Left colon (tissue), 2 donors: ENCODE measurements around the gene USP31. TPM values are rescaled to one million over a fixed set of nuclear protein-coding genes. Genes with fewer than 3 reads are reported as not detected.
"Not testable (repeated sequence)": the region's sequence is repeated elsewhere in the genome, so short reads cannot be mapped to it uniquely, and the experiment has no call there.

Experiments
- ATAC-seq: fragments of 200-7000 bp; cut with Tn5 transposase; one replicate; pipeline ENCODE4 v1.9.1; 2020; ENCODE audit warnings: mild to moderate bottlenecking, moderate library complexity
- DNase-seq, 2 donors: peaks; one replicate each; pipeline ENCODE4 v3.0.0-alpha.2; 2020
- intact Hi-C, 2 donors: fragments of 100-400 bp; cut with DNase I in 1 of 2; cut with micrococcal nuclease in 1 of 2; formaldehyde crosslinking; loops; one replicate each; pipeline versions ENCODE4 v1.11.2 to v1.14.0; 2022; cut with DNase I, micrococcal nuclease
- total RNA-seq, 2 donors: library from RNA; stranded (reverse); fragmentation: NEBNext Ultra II Directional; extraction: Animal tissue kit (Norgen Biotek cat#: 25700); gene quantifications; one replicate each; pipeline ENCODE4 v1.2.1, GENCODE V29; 2021
- donor health status: DM: no; HTN: no; CAD: no.
- donor health status: DM: yes; HTN: yes; CAD: no.

USP31 gene
- total RNA-seq, 2 donors from 2014 or later: 5.8 to 7.5 TPM

DNA sequence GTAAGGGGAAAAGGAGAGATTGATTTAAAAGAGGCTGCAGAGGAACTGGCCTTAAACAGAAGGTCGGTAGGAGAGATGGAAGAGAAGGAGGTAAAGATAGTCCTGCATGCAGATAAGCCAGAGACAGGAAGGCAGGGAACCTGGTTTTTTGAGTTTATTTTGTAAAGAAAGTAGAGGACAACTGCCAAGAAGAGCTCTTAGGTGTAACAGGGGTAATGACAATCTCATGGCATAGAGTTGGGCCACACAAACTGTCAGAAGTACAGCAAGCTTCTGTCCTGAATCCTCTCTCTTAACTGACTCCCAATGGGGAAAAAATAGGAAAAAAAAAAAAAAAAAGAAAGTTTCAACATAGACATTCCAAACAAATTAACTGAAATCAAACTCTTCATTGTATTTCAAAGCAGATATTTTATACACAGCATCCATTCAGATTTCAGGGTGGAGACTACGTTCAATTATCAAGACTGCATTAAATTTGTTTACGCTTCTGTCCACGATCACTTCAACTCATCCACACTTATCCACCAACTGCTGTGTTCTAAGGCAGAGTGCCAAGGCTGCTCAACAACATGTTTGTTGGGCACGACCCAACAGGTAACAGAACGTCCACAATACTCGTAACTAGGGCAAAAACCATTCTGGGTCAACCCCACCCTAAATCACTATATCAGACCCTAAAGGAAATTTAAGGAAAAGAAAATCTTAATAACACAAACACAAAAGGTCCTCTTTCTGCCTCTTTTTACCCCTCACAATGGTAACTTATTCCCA lies 34.9 kb downstream of the USP31 start:
- ATAC-seq: peak; percentile 31
- intact Hi-C loops: no loop called here
- no peak for DNase-seq

DNA sequence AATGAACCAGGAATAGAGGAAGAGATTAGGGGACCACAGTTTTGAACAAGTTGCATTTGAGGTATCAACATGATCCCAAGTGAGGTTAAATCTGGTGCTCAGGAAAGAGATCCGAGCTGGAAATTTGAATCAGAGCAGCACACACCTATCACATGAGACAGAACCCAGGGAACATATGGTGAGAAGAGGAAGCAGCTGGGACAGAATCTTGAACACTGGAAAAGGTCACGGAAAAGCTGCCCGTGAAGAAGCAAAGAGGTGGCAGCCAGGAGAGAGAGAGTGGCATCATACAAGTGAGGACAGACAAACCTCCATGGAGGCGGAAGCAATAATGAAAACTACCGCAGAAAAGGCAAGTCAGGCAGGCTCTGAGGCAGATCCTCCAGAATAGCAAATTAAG lies 36.1 kb downstream of the USP31 start:
- intact Hi-C loops: no loop called here
- ATAC-seq (no peak), DNase-seq (no peak)

DNA sequence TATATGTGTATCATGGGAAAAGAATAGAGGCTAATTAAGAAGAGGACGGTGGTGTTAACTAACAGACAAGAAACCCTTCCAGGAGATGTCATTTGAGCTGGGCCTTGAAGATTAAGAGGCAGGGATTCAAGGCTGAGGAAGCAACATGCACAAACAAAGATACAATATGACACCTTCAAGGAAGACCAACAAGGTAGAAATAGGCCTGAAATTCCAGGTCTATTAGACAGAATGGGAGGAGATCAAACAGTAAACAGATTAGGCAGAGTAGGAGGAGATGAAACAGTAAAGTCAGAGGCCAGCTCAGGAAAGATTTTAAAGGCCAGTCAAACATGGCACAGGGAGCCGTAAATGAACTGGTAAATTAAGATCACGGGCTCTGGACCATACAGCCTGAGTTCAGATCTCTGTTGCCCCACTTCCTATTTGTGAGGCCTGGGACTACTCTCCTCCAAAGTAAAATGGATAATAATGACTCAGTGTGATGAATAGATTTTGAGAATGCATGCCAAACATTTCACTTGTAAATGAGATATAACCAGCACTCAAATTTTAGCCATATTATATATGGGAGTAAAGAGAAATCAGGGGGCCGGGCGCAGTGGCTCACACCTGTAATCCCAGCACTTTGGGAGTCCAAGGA lies 38.9 kb downstream of the USP31 start:
- no peak for DNase-seq
- no peak for ATAC-seq
- intact Hi-C loops: no loop called here

DNA sequence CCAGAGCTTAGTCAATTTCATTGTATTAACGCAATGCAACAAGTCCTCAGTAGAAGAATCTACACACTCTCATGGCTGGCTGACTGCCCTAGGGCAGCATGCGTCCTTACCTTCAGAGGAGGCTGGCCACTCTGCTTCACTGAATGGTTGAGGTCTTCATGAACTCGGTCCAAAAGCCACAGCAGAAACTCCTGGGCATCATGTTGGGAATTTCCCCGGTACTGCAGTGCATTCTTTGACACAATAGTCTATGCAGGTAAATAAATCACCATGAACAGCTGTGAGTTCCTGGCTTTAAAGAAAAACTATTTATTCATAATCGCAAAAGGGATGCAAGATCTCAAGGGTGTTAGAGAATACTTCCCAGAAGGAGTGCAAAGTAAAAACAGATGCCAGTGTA lies 41.3 kb downstream of the USP31 start:
- intact Hi-C loops: no loop called here
- ATAC-seq (no peak), DNase-seq (no peak)

DNA sequence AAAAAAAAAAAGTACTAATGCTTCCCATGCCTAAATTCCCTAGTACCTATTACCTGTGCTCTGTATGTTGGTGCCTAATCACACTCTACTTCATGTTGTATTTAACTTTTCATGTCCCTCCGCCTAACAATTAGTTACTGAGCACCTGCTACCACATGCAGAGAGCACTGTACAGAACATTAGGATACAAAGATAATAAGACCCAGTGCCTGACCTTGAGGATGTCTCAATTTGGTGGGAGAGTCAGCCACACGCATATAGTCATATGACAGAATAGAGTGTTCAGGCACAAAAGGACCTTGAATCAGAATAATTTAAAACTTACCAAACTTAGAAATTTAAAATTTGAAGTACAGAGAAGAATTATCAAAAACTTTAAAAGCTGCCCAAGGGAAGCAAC lies 42.1 kb downstream of the USP31 start:
- intact Hi-C loops: no loop called here
- no peak for DNase-seq
- no peak for ATAC-seq

DNA sequence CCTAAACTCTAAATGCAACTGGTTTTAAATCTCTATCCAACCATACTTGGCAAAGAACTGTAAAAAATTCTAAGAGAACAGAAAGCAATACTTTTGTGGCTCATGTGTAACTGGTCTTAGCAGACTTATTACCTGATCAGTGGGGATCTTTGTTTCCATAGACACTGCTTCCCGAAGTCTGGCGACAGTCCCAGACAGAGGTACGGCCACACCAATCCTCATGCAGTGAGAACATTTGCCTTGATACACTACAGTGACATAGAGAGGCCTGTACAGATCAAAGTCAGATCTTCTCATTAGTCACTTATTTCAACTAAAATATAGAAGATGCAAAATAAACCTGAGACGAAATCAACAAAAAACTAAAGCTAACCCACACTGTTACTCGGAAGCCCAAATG lies 43.9 kb downstream of the USP31 start:
- DNase-seq (peak in 1 of 2 donors; percentile 22), ATAC-seq (peak; percentile 77)
- intact Hi-C loops: no loop called here

DNA sequence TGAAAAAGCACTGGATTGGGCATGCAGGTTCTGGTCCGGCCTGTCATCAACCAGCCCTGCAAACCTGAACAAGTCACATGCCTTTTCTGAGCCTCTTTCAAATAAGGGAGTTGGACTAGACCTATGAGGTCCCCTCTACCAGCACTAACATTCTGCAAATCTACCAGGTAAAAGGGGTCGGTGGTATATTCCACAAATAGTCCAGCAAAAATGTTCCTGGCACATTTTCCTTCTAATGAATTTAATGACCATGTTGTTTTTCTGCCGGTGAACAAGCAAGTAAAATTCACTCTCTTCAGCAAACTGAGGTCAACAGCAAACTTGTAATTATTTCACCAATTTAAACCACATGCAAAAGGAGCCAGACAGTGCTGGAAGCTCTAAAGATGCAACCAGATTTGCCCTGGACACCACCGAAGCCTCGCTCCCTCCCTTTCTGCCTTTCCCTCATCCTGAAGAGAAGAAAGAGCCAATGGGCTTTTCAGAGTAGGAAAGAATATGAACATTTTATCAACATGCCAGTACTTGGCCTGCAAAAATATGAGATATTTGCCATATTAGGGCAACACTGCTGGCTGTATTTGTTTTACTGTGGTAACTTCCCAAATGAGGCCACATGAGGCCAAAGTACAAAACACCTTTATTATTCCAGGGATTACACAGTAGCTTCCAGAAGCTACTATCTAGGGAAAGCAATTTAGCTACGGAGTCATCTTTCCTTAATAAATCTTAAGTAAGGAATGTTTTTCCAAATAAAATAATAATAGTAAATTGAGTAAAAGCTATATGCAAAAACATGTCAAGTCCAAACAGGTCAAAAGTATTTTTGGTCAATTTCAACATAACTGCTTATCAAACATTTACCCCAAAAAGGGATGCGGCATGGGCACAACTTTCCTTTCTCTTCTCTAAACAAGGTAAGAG lies 45.0 kb downstream of the USP31 start:
- intact Hi-C loops: no loop called here
- ATAC-seq (peak; percentile 97), DNase-seq (no peak)

DNA sequence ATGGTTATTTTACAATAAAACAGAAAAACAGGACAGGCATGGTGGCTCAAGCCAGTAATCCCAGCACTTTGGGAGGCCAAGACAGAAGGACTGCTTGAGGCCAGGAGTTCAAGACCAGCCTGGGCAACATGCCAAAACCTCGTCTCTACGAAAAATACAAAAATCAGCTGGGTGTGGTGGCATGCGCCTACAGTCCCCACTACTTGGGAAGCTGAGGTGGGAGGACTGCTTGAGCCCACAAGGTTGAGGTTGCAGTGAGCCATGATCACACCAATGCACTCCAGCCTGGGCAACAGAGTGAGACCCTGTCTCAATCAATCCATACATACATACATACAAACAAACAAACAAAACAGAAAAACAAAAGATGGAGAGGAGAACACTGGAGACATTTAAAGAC lies 45.6 kb downstream of the USP31 start:
- ATAC-seq (no peak), DNase-seq (no peak)
- intact Hi-C loops: no loop called here

DNA sequence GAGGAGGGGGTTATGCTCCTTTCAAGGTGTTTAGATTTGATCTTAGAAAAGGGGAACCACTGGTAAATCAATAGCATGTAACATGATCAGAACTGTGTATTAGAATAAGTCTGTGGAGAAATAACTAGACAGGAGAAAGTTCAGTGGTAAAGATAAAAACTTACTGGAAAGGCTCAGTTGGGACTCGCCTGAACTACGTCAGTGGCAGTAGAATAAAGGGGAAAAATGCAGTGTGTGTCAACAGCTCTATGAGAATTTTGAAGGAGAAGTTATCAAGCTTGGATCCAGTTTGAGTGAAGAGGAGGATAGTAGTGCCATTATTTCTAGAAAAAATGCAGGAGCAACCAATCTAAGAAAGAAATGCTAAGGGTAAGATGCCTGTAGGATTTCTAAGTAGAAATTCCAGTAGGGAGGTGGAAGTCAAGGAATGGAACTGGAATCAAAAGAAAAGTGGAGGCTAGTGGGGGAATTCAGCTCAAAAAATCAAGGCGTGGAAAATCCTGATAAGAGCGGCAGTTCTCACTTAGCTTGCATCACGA lies 48.2 kb downstream of the USP31 start:
- no peak for DNase-seq
- intact Hi-C loops: no loop called here
- no peak for ATAC-seq

DNA sequence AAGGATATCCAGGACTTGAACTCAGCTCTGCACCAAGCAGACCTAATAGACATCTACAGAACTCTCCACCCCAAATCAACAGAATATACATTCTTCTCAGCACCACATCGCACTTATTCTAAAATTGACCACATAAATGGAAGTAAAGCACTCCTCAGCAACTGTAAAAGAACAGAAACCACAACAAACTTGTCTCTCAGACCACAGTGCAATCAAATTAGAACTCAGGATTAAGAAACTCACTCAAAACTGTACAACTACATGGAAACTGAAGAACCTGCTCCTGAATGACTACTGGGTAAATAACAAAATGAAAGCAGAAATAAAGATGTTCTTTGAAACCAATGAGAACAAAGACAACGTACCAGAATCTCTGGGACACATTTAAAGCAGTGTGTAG lies 52.8 kb downstream of the USP31 start:
- ATAC-seq, DNase-seq, intact Hi-C loops: not testable (repeated sequence)

DNA sequence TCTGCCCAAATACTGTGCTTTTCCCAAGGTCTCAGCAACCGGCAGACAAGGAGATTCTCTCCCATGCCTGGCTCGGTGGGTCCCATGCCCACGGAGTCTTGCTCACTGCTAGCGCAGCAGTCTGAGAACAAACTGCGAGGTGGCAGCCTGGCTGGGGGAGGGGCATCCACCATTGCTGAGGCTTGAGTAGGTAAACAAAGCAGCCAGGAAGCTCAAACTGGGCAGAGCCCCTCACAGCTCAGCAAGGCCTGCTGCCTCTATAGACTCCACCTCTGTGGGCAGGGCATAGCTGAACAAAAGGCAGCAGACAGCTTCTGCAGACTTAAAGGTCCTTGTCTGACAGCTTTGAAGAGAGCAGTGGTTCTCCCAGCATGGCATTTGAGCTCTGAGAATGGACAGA lies 55.1 kb downstream of the USP31 start:
- DNase-seq, ATAC-seq, intact Hi-C loops: not testable (repeated sequence)

DNA sequence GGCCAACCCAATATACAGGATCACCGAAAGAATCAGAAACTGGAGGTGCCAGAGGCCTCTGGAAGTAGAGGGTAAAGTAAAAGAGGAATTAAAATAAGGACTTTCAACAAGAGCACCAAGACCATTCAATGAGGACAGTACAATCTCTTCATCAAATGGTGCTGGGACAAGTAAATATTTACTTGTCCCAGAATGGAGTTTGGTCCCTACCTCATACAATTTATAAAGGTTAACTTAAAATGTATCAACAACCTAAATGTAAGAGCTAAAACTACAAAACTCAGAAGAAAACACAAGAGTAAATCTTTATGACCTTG lies 56.5 kb downstream of the USP31 start:
- ATAC-seq: no peak
- intact Hi-C loops: no loop called here
- no peak for DNase-seq

DNA sequence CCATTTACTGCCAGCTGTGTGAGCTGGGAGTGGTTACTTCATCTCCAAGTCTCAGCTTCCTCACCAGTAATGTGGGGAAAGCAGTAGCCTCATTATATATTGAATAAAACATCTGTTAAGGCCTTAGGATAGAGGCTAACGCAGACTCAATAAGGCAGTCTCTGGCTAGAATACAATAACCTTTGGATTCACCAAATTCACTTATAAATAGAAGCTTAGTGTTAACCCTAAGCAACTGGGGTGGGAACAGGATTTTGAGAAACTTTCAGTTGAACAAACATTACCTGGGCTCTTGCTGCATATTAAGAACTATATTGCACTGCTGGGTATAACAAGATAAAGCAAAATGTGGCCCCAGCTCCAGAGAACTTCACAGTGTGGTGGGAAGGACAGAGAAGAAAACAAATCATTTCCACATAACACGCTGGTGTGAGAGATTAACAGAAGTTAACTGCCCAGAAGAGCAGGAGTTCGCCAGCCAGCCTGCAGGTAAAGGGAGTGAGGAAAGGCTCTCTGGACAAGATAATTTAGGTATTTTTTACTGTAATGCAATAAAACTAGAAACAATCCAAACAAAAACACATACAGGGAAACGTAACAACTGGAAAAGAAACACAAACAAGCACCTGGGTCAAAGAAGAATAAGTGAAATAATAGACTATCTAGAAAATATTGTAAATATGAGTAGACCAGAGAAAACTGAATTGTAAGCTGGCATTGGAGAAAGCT lies 57.0 kb downstream of the USP31 start:
- ATAC-seq (no peak), DNase-seq (no peak)
- intact Hi-C loops: no loop called here

DNA sequence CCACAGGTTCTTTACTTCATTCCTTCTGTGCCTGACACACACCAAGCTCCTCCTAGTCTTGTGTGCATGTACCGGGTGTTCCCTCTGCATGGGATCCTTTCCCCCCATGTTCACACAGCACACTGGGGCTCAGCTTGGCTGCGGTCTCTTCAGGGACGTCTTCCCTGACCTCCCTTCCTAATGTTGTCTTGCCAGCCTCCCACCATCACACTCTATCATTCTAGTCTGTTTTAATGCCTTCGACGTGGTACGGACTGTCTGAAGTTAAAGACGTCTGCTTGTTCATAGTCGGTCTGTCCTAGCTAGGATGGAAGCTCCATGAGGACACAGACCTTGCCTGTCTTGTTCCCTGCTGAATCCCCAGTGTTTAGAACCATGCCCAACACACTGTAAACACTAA lies 60.1 kb downstream of the USP31 start:
- DNase-seq (no peak), ATAC-seq (no peak)
- intact Hi-C loops: no loop called here

DNA sequence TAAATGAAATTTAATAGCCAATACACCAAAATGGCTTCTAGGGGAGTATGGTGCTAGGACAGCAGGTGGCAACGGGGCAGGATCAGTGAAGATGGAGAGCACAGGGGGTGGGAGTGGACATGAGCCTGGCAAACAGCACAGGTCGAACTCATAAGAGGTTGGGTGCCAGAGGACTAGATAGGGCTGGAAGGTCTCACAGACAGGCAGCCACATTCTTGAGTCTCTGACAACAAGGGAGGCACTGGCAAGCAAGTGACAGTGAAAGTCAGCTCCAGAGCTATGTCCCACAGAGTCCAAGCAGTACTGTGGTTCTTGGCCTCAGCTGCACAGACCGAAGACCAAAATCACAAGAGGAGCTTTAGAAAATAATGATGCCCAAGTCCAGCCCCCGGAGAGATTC lies 61.2 kb downstream of the USP31 start:
- DNase-seq (no peak), ATAC-seq (no peak)
- intact Hi-C loops: no loop called here

DNA sequence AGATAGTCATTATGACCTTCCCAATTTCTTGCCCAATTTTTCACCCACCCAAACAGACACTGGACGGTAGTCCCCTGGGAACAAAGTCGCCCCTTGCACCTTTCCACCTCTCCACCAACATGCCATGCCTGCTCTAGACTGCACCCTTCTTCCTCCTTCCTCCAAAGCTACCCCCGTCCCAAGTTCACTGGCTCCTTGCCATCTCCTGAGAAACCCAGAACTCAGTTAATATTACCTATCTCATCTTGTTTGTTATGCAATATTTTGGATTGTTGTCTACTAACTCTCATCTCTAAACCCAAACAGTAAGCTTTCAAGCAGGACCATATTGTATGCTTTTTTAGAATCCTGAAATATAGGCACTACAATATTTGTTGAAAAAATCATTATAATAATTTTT lies 63.3 kb downstream of the USP31 start:
- intact Hi-C loops: no loop called here
- DNase-seq (no peak), ATAC-seq (no peak)

DNA sequence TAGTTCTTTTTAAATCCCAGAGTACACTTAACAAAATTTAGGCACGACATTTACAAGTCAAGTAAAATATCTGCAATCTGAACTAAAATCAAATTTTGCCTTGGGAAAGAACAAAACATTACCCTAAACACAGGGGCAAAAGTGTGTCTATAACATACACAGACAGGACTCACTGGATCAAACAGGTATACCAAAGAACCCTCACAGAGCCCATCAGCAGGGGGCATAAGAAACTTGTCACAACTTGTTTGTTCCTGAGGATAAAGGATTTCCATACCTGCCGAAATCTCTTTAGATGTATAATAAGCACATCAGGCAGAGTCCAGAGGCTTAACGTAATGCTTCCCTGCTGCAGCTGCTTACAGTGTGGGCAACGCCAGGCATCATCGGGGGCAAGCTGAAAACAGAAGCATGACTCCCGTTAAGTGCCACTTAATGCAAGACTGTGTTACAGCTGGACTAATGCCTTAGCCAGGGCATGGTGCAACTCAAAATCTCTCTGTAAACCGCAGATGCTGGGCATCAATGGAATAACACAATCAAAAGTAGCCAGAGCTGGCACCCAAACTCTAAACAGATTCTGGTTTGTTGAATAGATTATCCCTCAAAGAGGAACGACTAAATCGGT lies 67.0 kb downstream of the USP31 start:
- DNase-seq: no peak
- ATAC-seq: no peak
- intact Hi-C loops: no loop called here

DNA sequence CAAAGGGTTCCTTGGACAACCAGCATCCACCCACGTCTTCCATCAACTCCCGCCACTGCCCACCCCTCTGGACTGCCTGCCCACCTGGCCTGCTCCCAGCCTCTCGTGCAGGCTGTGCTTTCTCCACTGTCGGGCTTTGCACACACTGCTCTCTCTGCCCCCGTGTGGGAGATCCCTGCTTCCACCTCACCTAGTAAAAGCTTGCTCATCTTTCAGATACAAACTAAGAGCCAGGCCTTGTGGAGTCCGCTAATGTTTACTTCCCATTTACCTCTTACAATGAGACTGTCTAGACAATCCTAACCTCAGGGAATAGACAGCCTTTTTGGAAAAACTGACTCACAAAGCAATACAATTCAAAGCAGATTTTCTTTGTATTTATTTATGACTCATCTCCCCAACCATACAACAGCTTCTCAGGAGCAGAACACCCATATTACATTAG lies 67.6 kb downstream of the USP31 start:
- DNase-seq (no peak), ATAC-seq (no peak)
- intact Hi-C loops: no loop called here

DNA sequence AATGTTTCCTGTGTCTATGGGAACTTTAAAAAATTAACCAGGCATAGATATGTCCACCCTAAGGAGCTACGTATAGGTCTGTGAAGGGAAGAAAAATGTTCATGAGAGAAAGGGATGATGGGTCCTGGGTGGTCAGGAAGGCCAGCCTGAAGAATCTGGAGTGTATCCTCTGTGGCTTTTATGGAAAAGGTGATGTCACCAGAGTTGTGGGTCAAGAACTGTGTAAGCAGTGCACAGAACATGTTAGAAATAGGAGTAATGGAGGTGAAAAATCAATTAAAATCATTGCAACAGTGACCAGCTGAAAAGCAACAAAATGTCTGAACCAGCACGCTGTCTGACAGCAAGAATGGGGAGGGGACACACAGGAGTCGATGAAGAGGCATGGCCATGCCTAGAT lies 68.5 kb downstream of the USP31 start:
- DNase-seq: no peak
- no peak for ATAC-seq
- intact Hi-C loops: no loop called here
